GM12878 (cell line): Measurements from ENCODE around the gene GRIK4. TPM values are rescaled to one million over a fixed set of nuclear protein-coding genes. Genes with fewer than 3 reads are reported as not detected.

Experiments used
- ATAC-seq: fragments of 200-7000 bp; cut with Tn5 transposase; 3 replicates; pipeline ENCODE4 v1.9.1; 2020; ENCODE audit warnings: mild to moderate bottlenecking, moderate library complexity
- BruUV-seq: library from RNA; stranded (reverse); fragments of 400-500 nt; replicated peaks from 2 replicates; lab custom pipeline; 2021; lab: Mats Ljungman, UMichigan
- CTCF ChIA-PET: fragments of 300-600 bp; sonication (Branson Sonifier 250); formaldehyde crosslinking; extraction: SDS; loops from one replicate; lab custom pipeline; 2021; ENCODE audit warnings: inconsistent platforms; lab: Yijun Ruan, JAX
- POLR2A ChIA-PET: fragments of 350-600 bp; formaldehyde crosslinking; extraction: SDS; loops from one replicate; lab custom pipeline; 2021; ENCODE audit warnings: inconsistent platforms; lab: Charles Lee
- RAD21 ChIA-PET: fragments of 300-600 bp; sonication (Branson Sonifier 250); formaldehyde crosslinking; loops from one replicate; lab custom pipeline; 2023; ENCODE audit warnings: antibody characterized with exemption; ENCODE audit not compliant: unreplicated experiment; lab: Charles Lee
- SMC1A ChIA-PET: fragments of 300-600 bp; sonication (Branson Sonifier 250); formaldehyde crosslinking; loops from one replicate; lab custom pipeline; 2023; ENCODE audit not compliant: unreplicated experiment, uncharacterized antibody; lab: Charles Lee
- DNase-seq: peaks from one replicate; pipeline ENCODE4 v3.0.0-alpha.2; 2011; ENCODE audit warnings: low read depth, low spot score
- FAIRE-seq: peaks from 3 replicates; lab custom pipeline; 2011; peaks lifted over from hg19 to GRCh38; lab: Jason Lieb, UNC
- H2AFZ ChIP-seq: 2 replicates; pipeline ENCODE4 v1.6.0; 2011; ENCODE audit warnings: low read depth, low read length, control low read depth; ENCODE audit not compliant: control insufficient read depth
- H3K27ac ChIP-seq: 2 replicates; pipeline ENCODE4 v1.5.1; 2011; ENCODE audit warnings: control low read depth; ENCODE audit not compliant: control insufficient read depth, insufficient read depth
- H3K27me3 ChIP-seq, 2 experiments: replicated peaks in 1 of 2; 2 replicates each; pipeline versions ENCODE4 v1.6.0 to v1.6.1; 2011; ENCODE audit warnings: low read length in 1 of 2; ENCODE audit not compliant: control insufficient read depth in 2 of 2, insufficient read depth in 2 of 2
- H3K36me3 ChIP-seq, 2 experiments: 2 replicates each; pipeline ENCODE4 v1.5.1; 2011; ENCODE audit warnings: low read length in 1 of 2; ENCODE audit not compliant: control insufficient read depth in 2 of 2, insufficient read depth in 2 of 2
- H3K4me1 ChIP-seq: 2 replicates; pipeline ENCODE4 v1.6.1; 2011; ENCODE audit warnings: mild to moderate bottlenecking, low read length, moderate library complexity, mixed read lengths; ENCODE audit not compliant: control insufficient read depth, insufficient read depth
- H3K4me2 ChIP-seq: 2 replicates; pipeline ENCODE4 v1.6.0; 2011; ENCODE audit warnings: control low read depth; ENCODE audit not compliant: control insufficient read depth, insufficient read depth
- H3K4me3 ChIP-seq: fragments of 200-600 bp; sonication (generic); 2 replicates; pipeline ENCODE4 v1.5.1; 2016
- H3K79me2 ChIP-seq: 2 replicates; pipeline ENCODE4 v1.6.0; 2011; ENCODE audit warnings: low read length; ENCODE audit not compliant: control insufficient read depth, insufficient read depth
- H3K9ac ChIP-seq: 2 replicates; pipeline ENCODE4 v1.8.0; 2011; ENCODE audit warnings: low read length, control low read depth, mixed read lengths; ENCODE audit not compliant: control insufficient read depth, insufficient read depth
- H3K9me3 ChIP-seq: replicated peaks from 3 replicates; pipeline ENCODE4 v1.5.1; 2011; ENCODE audit warnings: mild to moderate bottlenecking, low read length; ENCODE audit not compliant: control insufficient read depth, insufficient read depth
- H4K20me1 ChIP-seq: 2 replicates; pipeline ENCODE4 v1.6.0; 2011; ENCODE audit not compliant: control insufficient read depth, insufficient read depth
- CBFB ChIP-seq: IDR thresholded peaks from 2 replicates; pipeline ENCODE4 v1.6.1; 2016; ENCODE audit warnings: antibody characterized with exemption, low read depth
- GABPA ChIP-seq: IDR thresholded peaks from 2 replicates; pipeline ENCODE4 v1.6.1; 2014; ENCODE audit warnings: antibody characterized with exemption, low read depth, mild to moderate bottlenecking, inconsistent platforms
- HDAC6 ChIP-seq: fragments of 200-600 bp; sonication (generic); IDR thresholded peaks from one replicate; pipeline ENCODE4 v1.8.0; 2017; ENCODE audit warnings: antibody characterized with exemption; ENCODE audit not compliant: unreplicated experiment
- IKZF2 ChIP-seq, 2 experiments: fragments of 450-650 bp; IDR thresholded peaks; 2 replicates each; pipeline ENCODE4 v1.6.1; 2017; ENCODE audit warnings: mild to moderate bottlenecking in 2 of 2, moderate library complexity in 2 of 2
- MTA3 ChIP-seq: IDR thresholded peaks from 2 replicates; pipeline ENCODE4 v1.6.1; 2012; ENCODE audit warnings: low read length, inconsistent platforms, borderline replicate concordance
- MYC ChIP-seq: IDR thresholded peaks from 2 replicates; pipeline ENCODE4 v1.6.1; 2011; ENCODE audit warnings: mild to moderate bottlenecking, low read length, moderate library complexity, inconsistent platforms; ENCODE audit not compliant: insufficient read depth, insufficient replicate concordance, insufficient read length, severe bottlenecking
- PKNOX1 ChIP-seq: fragments of 450-650 bp; IDR thresholded peaks from 2 replicates; pipeline ENCODE4 v1.6.1; 2016; ENCODE audit warnings: mild to moderate bottlenecking
- RAD51 ChIP-seq: fragments of 450-650 bp; IDR thresholded peaks from 2 replicates; pipeline ENCODE4 v1.6.1; 2016; ENCODE audit warnings: moderate library complexity, mild to moderate bottlenecking, inconsistent platforms
- RBBP5 ChIP-seq: fragments of 200-600 bp; sonication (generic); conservative IDR thresholded peaks from 2 replicates; pipeline ENCODE4 v1.6.1; 2016
- SIN3A ChIP-seq: IDR thresholded peaks from 2 replicates; pipeline ENCODE4 v1.6.1; 2012; ENCODE audit warnings: low read depth, low read length, improper control_type of control experiment
- SKIL ChIP-seq: fragments of 450-650 bp; IDR thresholded peaks from 2 replicates; pipeline ENCODE4 v1.6.1; 2017; ENCODE audit warnings: mild to moderate bottlenecking, low read depth, inconsistent platforms; ENCODE audit not compliant: poor library complexity, severe bottlenecking
- ZBED1 ChIP-seq: IDR thresholded peaks from 2 replicates; pipeline ENCODE4 v1.6.1; 2016; ENCODE audit warnings: borderline replicate concordance
- ZNF217 ChIP-seq: fragments of 450-650 bp; IDR thresholded peaks from 2 replicates; pipeline ENCODE4 v1.6.1; 2017; ENCODE audit warnings: antibody characterized with exemption, mild to moderate bottlenecking
- ZNF687 ChIP-seq: fragments of 450-650 bp; IDR thresholded peaks from 2 replicates; pipeline ENCODE4 v1.6.1; 2017; ENCODE audit warnings: mild to moderate bottlenecking, moderate library complexity
- ZSCAN29 ChIP-seq: fragments of 450-650 bp; IDR thresholded peaks from 2 replicates; pipeline ENCODE4 v1.6.1; 2017; ENCODE audit warnings: mild to moderate bottlenecking, moderate library complexity
- WGBS: methylation state at CpG from one replicate; pipeline ENCODE4 v1.1.6; 2016; ENCODE audit warnings: low lambda C conversion rate; ENCODE audit not compliant: insufficient replicate concordance, insufficient coverage; ENCODE audit errors: missing lambda C conversion rate; 5-methylcytosine and 5-hydroxymethylcytosine counted together
- in situ Hi-C: fragments of 300-500 bp; cut with MboI; formaldehyde crosslinking; loops from 9 replicates; pipeline ENCODE4 v1.14.3; 2018; ENCODE audit warnings: mixed read lengths
- intact Hi-C: fragments of 100-400 bp; cut with micrococcal nuclease; formaldehyde crosslinking; loops from one replicate; pipeline ENCODE4 v1.14.2; 2022; ENCODE audit not compliant: unreplicated experiment
- polyA plus RNA-seq, 11 experiments: library from polyadenylated mRNA; depleted of rRNA in 4 of 11; unstranded in 6 of 11; stranded (reverse) in 5 of 11; fragments of >200 nt; fragmentation: Nextera tagmentation in 4 of 11; fragmentation: Illumina TruSeq in 1 of 11; extraction: Ambion mirVana in 4 of 11; extraction: Trizol in 1 of 11; gene quantifications; 1 replicate in 1 of 11; 2 replicates in 10 of 11; pipeline versions ENCODE4 v1.2.1 to v1.2.3, GENCODE V29; 2011 to 2016; ENCODE audit warnings: inconsistent platforms in 2 of 11, missing spikeins in 2 of 11, low read depth in 1 of 11
- total RNA-seq, 4 experiments: library from RNA; depleted of rRNA in 3 of 4; stranded (reverse); fragments of >200 nt in 3 of 4; fragmentation: Illumina TruSeq in 1 of 4; extraction: Trizol in 1 of 4; gene quantifications; 2 replicates each; pipeline versions ENCODE4 v1.2.1 to v1.2.3, GENCODE V29; 2013 to 2021

Gene GRIK4
- total and polyA plus RNA-seq, 10 of the 15 experiments (the other 5 are each of a cell fraction or from before 2014, with no cell fraction given): 0.33 to 3.6 (median 0.72) TPM

GRCh38 chr11:120841074-120841473 lies 329.5 kb downstream of the GRIK4 start:
- no peak overlapping the region for H2AFZ ChIP-seq
- intact Hi-C loops: no loop called here
- FAIRE-seq: no peak
- POLR2A ChIA-PET: no interaction called here
- H3K27ac ChIP-seq: no peak overlapping the region
- no peaks in the 10 kb centered on the region for H3K36me3 ChIP-seq
- TF ChIP-seq CBFB (no peak), MTA3 (no peak), ZBED1 (no peak), GABPA (no peak), IKZF2 (IDR thresholded peaks at IDR 0.05) (no peak), HDAC6 (no peak), ZNF687 (no peak), ZNF217 (no peak), ZSCAN29 (no peak), RAD51 (no peak), PKNOX1 (no peak), MYC (no peak), SKIL (no peak), RBBP5 (no peak), SIN3A (no peak)
- no peaks in the 10 kb centered on the region for H4K20me1 ChIP-seq
- peaks cover 8% of the 10 kb centered on the region for H3K4me1 ChIP-seq
- no peaks in the 10 kb centered on the region for H3K79me2 ChIP-seq
- RAD21 ChIA-PET: no interaction called here
- SMC1A ChIA-PET: interaction anchor here (1.2 kb wide), 1 partner anchor 21 kb away, joined by 3 read pairs; no protein-coding TSS in a partner anchor
- no peaks in the 10 kb centered on the region for H3K9me3 ChIP-seq
- H3K27me3 ChIP-seq: no peaks in the 10 kb centered on the region
- no peak overlapping the region for H3K4me2 ChIP-seq
- no TSS peak for BruUV-seq
- ATAC-seq: no peak
- 0% methylated on average over 2 of the region's 2 CpGs for WGBS
- DNase-seq: no peak
- no peak overlapping the region for H3K4me3 ChIP-seq
- in situ Hi-C loops: no loop called here
- H3K9ac ChIP-seq: no peak overlapping the region
- CTCF ChIA-PET: interaction anchor here (0.6 to 0.7 kb wide), 2 partner anchors 23 to 39 kb away, joined by 3 to 4 read pairs; no protein-coding TSS in a partner anchor
